KMS-11 (cell line): ENCODE data around the gene CNNM3.

Experiments used
- H2AFZ ChIP-seq: fragments of 200-600 bp; sonication (generic); 2 replicates; pipeline ENCODE4 v1.6.1; 2016; ENCODE audit warnings: antibody characterized with exemption, mixed run types, low read depth
- H3K27ac ChIP-seq: fragments of 200-600 bp; sonication (generic); 2 replicates; pipeline ENCODE4 v1.6.1; 2016; ENCODE audit warnings: mild to moderate bottlenecking, mixed run types
- H3K27me3 ChIP-seq: fragments of 200-600 bp; sonication (generic); 2 replicates; pipeline ENCODE4 v1.6.1; 2017; ENCODE audit warnings: mild to moderate bottlenecking, low read depth, mixed run types, moderate library complexity; ENCODE audit not compliant: insufficient read depth
- H3K36me3 ChIP-seq: fragments of 200-600 bp; sonication (generic); 2 replicates; pipeline ENCODE4 v1.6.1; 2017; ENCODE audit warnings: mild to moderate bottlenecking, mixed run types; ENCODE audit not compliant: insufficient read depth
- H3K4me1 ChIP-seq: fragments of 200-600 bp; sonication (generic); 2 replicates; pipeline ENCODE4 v1.6.1; 2016; ENCODE audit warnings: mild to moderate bottlenecking, low read depth, mixed run types; ENCODE audit not compliant: poor library complexity, severe bottlenecking
- H3K4me2 ChIP-seq: fragments of 200-600 bp; sonication (generic); 2 replicates; pipeline ENCODE4 v1.7.0; 2016; ENCODE audit warnings: mild to moderate bottlenecking, mixed run types
- H3K4me3 ChIP-seq: fragments of 200-600 bp; sonication (generic); IDR thresholded peaks from 2 replicates; pipeline ENCODE4 v1.6.1; 2017; ENCODE audit warnings: low read depth, low read length, mixed read lengths; ENCODE audit not compliant: insufficient read depth
- H3K79me2 ChIP-seq: fragments of 200-600 bp; sonication (generic); 2 replicates; pipeline ENCODE4 v1.6.1; 2016; ENCODE audit warnings: low read depth, mixed run types; ENCODE audit not compliant: insufficient read depth
- H3K9ac ChIP-seq: fragments of 200-600 bp; sonication (generic); 2 replicates; pipeline ENCODE4 v1.6.1; 2016; ENCODE audit warnings: mild to moderate bottlenecking, mixed run types
- H4K20me1 ChIP-seq: fragments of 200-600 bp; sonication (generic); 2 replicates; pipeline ENCODE4 v1.6.1; 2016; ENCODE audit warnings: mild to moderate bottlenecking, mixed run types; ENCODE audit not compliant: insufficient read depth
- TF ChIP-seq, protein P1 (sequence below): fragments of 200-600 bp; sonication (generic); conservative IDR thresholded peaks from 2 replicates; pipeline ENCODE4 v1.6.1; 2017; ENCODE audit warnings: low read depth, mild to moderate bottlenecking, antibody characterized with exemption, low read length, moderate library complexity, mixed read lengths

Gene CNNM3

DNA sequence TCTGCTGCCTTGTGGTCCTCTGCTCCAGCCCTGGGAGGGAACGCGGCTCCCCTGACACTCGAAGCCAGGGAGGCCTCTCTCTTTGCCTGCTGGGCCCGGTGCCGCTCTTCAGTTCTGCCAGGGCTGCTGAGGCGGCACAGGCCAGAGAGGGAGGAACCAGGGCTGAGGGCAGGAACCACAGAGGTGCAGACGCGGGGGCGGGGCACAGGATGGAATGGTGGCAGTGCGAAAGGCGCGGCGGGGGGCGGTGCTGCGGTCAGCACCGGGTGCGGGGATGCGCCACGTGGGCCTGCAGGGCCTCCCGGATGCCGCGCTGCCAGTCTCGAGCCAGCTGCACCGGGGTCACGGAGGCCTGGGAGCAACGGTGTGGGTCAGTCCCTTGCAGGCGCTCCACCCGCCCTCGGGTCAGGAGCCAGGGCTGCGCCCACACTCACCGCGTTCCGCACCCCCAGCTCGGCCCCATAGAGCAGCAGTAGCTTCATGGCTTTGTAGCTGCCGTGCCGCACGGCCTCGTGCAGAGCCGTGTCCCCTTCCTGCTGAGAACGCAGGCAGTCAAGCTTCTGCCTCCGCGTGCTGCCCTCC lies 23.3 kb downstream of the CNNM3 start:
- H3K27ac ChIP-seq: peak overlapping the region; percentile 55
- no peaks in the 10 kb centered on the region for H4K20me1 ChIP-seq
- H2AFZ ChIP-seq: no peak overlapping the region
- no peaks in the 10 kb centered on the region for H3K36me3 ChIP-seq
- H3K4me1 ChIP-seq: peaks cover 63% of the 10 kb centered on the region
- H3K9ac ChIP-seq: no peak overlapping the region; the same call in 1 of the 2 replicates
- TF ChIP-seq, protein P1, sequence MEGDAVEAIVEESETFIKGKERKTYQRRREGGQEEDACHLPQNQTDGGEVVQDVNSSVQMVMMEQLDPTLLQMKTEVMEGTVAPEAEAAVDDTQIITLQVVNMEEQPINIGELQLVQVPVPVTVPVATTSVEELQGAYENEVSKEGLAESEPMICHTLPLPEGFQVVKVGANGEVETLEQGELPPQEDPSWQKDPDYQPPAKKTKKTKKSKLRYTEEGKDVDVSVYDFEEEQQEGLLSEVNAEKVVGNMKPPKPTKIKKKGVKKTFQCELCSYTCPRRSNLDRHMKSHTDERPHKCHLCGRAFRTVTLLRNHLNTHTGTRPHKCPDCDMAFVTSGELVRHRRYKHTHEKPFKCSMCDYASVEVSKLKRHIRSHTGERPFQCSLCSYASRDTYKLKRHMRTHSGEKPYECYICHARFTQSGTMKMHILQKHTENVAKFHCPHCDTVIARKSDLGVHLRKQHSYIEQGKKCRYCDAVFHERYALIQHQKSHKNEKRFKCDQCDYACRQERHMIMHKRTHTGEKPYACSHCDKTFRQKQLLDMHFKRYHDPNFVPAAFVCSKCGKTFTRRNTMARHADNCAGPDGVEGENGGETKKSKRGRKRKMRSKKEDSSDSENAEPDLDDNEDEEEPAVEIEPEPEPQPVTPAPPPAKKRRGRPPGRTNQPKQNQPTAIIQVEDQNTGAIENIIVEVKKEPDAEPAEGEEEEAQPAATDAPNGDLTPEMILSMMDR: no peak
- no peaks in the 10 kb centered on the region for H3K27me3 ChIP-seq
- no peaks in the 10 kb centered on the region for H3K79me2 ChIP-seq
- H3K4me2 ChIP-seq: peak overlapping the region; percentile 37
- H3K4me3 ChIP-seq: no peak overlapping the region

DNA sequence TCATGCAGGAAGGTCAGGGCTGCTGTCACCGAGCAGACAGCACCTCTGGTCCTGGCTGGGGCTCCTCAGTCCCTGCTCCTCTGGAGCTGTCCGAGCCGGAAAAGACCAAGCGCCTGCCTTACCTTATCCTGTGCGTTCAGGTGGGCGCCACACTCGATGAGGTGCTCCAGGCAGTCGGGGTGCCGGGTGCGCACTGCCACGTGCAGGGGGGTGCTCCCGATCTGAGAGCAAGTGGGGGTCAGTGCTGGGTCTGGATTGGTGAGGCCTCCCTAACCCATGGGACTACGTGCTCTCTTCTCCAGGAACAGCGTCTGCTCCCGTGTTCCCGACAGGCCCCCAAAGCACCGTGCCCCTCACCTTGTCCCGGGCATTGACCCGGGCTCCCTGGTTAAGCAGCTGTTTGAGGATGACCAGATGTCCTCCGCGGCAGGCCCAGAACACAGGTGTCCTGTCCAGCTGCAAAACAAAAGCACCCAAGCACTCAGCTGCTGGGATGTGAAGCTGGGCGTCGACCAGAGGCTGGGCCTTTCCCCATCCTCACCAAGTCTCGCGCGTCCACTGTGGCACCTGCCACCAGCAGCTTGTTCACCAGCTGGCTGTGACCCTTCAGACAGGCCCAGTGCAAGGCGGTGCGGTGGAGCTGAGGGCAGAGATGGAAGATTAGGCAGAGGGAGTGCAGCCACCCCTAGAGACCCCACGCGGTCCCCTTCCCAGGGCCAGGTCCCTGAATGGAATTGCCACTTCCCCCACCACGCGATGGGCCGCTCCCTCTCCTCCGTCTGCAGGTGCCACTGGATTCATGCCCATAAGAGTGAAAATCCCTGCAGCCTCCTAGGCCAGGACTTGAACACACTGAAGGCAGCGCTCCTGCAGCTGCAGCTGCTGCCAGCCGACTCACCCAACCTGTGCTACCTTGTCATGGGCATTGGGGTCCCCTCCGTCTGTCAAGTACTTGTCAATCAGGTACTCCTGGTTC lies 24.1 kb downstream of the CNNM3 start:
- H3K4me1 ChIP-seq: peaks cover 69% of the 10 kb centered on the region
- H3K27ac ChIP-seq: peak overlapping the region; percentile 55; the same call in 1 of the 2 replicates
- no peaks in the 10 kb centered on the region for H3K27me3 ChIP-seq
- H3K36me3 ChIP-seq: no peaks in the 10 kb centered on the region
- H2AFZ ChIP-seq: no peak overlapping the region
- peak overlapping the region; percentile 29; the same call in 1 of the 2 replicates for H3K4me2 ChIP-seq
- H4K20me1 ChIP-seq: no peaks in the 10 kb centered on the region
- H3K4me3 ChIP-seq: no peak overlapping the region
- TF ChIP-seq, protein P1: no peak
- H3K9ac ChIP-seq: no peak overlapping the region; the same call in 1 of the 2 replicates
- H3K79me2 ChIP-seq: no peaks in the 10 kb centered on the region

DNA sequence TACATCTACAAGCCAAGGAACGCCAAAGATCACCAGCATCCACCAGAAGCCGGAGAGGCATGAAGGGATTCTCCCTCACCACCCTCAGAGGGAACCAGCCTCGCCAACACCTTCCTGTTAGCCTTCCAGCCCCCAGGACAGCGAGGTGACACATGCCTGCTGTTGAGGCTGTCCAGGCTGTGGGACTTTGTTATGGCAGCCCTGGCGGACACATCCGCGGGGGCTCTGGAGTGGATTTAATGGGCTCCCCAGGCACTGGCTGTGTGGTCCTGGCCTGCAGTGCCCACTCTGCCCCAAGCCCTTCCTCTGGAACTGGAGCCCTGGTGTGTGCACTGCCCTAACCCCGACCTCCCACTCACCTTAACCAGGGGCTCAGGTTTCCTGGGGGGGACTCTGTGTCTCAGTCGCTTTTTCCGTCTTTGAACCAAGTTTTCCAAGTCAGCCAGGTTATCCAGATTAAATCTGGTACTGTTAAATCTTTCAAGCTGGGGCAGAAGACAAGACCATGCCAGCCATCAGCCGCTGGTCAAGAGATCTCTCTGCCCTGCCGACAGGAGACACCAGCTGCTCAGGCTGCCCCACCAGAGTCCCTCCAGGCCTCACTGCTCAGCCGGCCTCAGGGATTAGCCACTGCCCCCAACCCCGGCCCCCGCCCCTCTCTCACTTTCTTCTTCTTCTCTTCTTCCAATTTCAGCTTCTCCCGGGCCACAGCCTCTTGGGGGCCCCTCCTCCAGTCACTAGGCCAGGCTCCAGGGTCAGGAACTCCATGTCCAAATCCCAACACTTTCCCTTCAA lies 25.8 kb downstream of the CNNM3 start:
- H2AFZ ChIP-seq: no peak overlapping the region
- no peak overlapping the region for H3K4me3 ChIP-seq
- H3K36me3 ChIP-seq: peaks cover 3% of the 10 kb centered on the region; the same call in 1 of the 2 replicates
- H3K9ac ChIP-seq: no peak overlapping the region
- H3K79me2 ChIP-seq: peaks cover 10% of the 10 kb centered on the region; the same call in 1 of the 2 replicates
- H3K27ac ChIP-seq: no peak overlapping the region; the same call in 1 of the 2 replicates
- peaks cover 81% of the 10 kb centered on the region for H3K4me1 ChIP-seq
- H4K20me1 ChIP-seq: no peaks in the 10 kb centered on the region
- H3K4me2 ChIP-seq: no peak overlapping the region
- H3K27me3 ChIP-seq: no peaks in the 10 kb centered on the region
- TF ChIP-seq, protein P1: no peak

DNA sequence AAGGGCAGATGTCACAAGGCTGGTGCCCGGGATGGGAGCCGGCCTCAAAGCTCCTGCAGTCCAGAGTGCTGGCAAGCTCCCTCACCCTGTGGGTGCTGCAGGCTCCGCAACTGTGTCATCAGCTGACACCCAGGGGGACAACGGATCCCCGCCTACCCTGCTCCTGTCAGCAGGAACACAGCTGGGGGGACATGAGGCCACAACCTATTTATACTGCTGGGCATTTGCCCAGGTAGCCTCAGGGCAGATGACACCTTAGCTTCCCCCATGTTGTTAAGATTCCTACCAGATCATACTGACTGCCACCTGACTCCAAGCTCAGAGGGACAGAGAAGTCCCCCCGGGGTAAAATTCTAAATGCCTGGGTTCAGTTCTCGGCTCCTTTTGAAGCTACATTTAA lies 26.5 kb downstream of the CNNM3 start:
- H3K4me1 ChIP-seq: peaks cover 81% of the 10 kb centered on the region
- peaks cover 3% of the 10 kb centered on the region; the same call in 1 of the 2 replicates for H3K36me3 ChIP-seq
- H3K27ac ChIP-seq: peak overlapping the region; percentile 26; the same call in 1 of the 2 replicates
- H3K4me2 ChIP-seq: no peak overlapping the region
- H3K9ac ChIP-seq: no peak overlapping the region
- H2AFZ ChIP-seq: no peak overlapping the region
- no peaks in the 10 kb centered on the region for H3K27me3 ChIP-seq
- H4K20me1 ChIP-seq: no peaks in the 10 kb centered on the region
- peaks cover 12% of the 10 kb centered on the region; the same call in 1 of the 2 replicates for H3K79me2 ChIP-seq
- H3K4me3 ChIP-seq: no peak overlapping the region
- TF ChIP-seq, protein P1: no peak
